HepG2 (cell line): ENCODE results near the gene CLCN2. TPM values are rescaled to one million over a fixed set of nuclear protein-coding genes. Genes with fewer than 3 reads are reported as not detected.

Experiments used
- ATF1 ChIP-seq: IDR thresholded peaks from 2 replicates; pipeline ENCODE4 v1.6.1; 2016; ENCODE audit warnings: mild to moderate bottlenecking, control low read depth
- GPN1 ChIP-seq: sonication (generic); formaldehyde crosslinking; IDR thresholded peaks from 2 replicates; pipeline ENCODE4 v1.5.1; 2020; ENCODE audit warnings: missing genetic modification reagents, borderline replicate concordance
- KDM6A ChIP-seq: IDR thresholded peaks from 2 replicates; pipeline ENCODE4 v1.6.1; 2016; ENCODE audit warnings: low read depth
- MTF1 ChIP-seq: sonication (generic); formaldehyde crosslinking; IDR thresholded peaks from 2 replicates; pipeline ENCODE4 v1.5.0; 2020; ENCODE audit warnings: missing genetic modification reagents
- RAD51 ChIP-seq: fragments of 450-650 bp; IDR thresholded peaks from 2 replicates; pipeline ENCODE4 v1.6.1; 2016; ENCODE audit warnings: borderline replicate concordance
- SALL2 ChIP-seq: sonication (generic); formaldehyde crosslinking; IDR thresholded peaks from 2 replicates; pipeline ENCODE4 v1.8.1; 2023; ENCODE audit warnings: mild to moderate bottlenecking, missing genetic modification reagents, inconsistent platforms
- ZNF232 ChIP-seq: sonication (generic); formaldehyde crosslinking; IDR thresholded peaks from 2 replicates; pipeline ENCODE4 v1.4.0; 2020; ENCODE audit warnings: missing genetic modification reagents, borderline replicate concordance
- ZNF235 ChIP-seq: sonication (generic); formaldehyde crosslinking; IDR thresholded peaks from 2 replicates; pipeline ENCODE4 v1.8.1; 2023; ENCODE audit warnings: mild to moderate bottlenecking, missing genetic modification reagents, borderline replicate concordance
- ZNF274 ChIP-seq: sonication (generic); formaldehyde crosslinking; IDR thresholded peaks from 2 replicates; pipeline ENCODE4 v1.5.1; 2020; ENCODE audit warnings: mild to moderate bottlenecking, missing genetic modification reagents
- ZNF746 ChIP-seq: sonication (generic); formaldehyde crosslinking; IDR thresholded peaks from 2 replicates; pipeline ENCODE4 v1.8.0; 2022; ENCODE audit warnings: mild to moderate bottlenecking, missing genetic modification reagents
- ZNF83 ChIP-seq: sonication (generic); formaldehyde crosslinking; IDR thresholded peaks from 2 replicates; pipeline ENCODE4 v1.4.0; 2020; ENCODE audit warnings: missing genetic modification reagents, mild to moderate bottlenecking, borderline replicate concordance
- polyA plus RNA-seq, 8 experiments: library from polyadenylated mRNA; depleted of rRNA in 3 of 8; stranded (reverse) in 7 of 8; unstranded in 1 of 8; fragments of >200 nt; fragmentation: Illumina TruSeq in 4 of 8; extraction: Trizol in 4 of 8; gene quantifications; 2 replicates each; pipeline versions ENCODE4 v1.2.1 to v1.2.3, GENCODE V29; 2011 to 2016; ENCODE audit warnings: low read depth in 4 of 8, missing spikeins in 1 of 8, mixed read lengths in 1 of 8; ENCODE audit not compliant: insufficient read depth in 1 of 8
- total RNA-seq, 5 experiments: library from RNA; depleted of rRNA; stranded (reverse); fragments of >200 nt; fragmentation: Illumina TruSeq; extraction: Trizol; gene quantifications; 2 replicates each; pipeline ENCODE4 v1.2.3, GENCODE V29; 2016; ENCODE audit warnings: low read depth in 1 of 5
- TF ChIP-seq, protein P1 (sequence below): sonication (generic); formaldehyde crosslinking; IDR thresholded peaks from 2 replicates; pipeline ENCODE4 v1.4.0; 2020; ENCODE audit warnings: missing genetic modification reagents, borderline replicate concordance
- TF ChIP-seq, protein P2 (sequence below): sonication (generic); formaldehyde crosslinking; IDR thresholded peaks from 2 replicates; pipeline ENCODE4 v1.5.0; 2020; ENCODE audit warnings: mild to moderate bottlenecking, missing genetic modification reagents, moderate library complexity
- TF ChIP-seq, protein P3 (sequence below): sonication (generic); formaldehyde crosslinking; IDR thresholded peaks from 2 replicates; pipeline ENCODE4 v1.4.0; 2020; ENCODE audit warnings: missing genetic modification reagents, mild to moderate bottlenecking, borderline replicate concordance
- TF ChIP-seq, protein P4 (sequence below), 2 experiments: sonication (generic) in 1 of 2; formaldehyde crosslinking in 1 of 2; IDR thresholded peaks; 2 replicates each; pipeline versions ENCODE4 v1.4.0 to v1.6.1; 2018 to 2020; ENCODE audit warnings: missing genetic modification reagents in 2 of 2, borderline replicate concordance in 1 of 2, low read depth in 1 of 2, mild to moderate bottlenecking in 1 of 2, missing biosample characterization in 1 of 2
- TF ChIP-seq, protein P5 (sequence below): sonication (generic); formaldehyde crosslinking; IDR thresholded peaks from 2 replicates; pipeline ENCODE4 v1.8.0; 2023; ENCODE audit warnings: mild to moderate bottlenecking, missing genetic modification reagents
- TF ChIP-seq, protein P6 (sequence below): sonication (generic); formaldehyde crosslinking; IDR thresholded peaks from 2 replicates; pipeline ENCODE4 v1.5.0; 2020; ENCODE audit warnings: missing genetic modification reagents, mild to moderate bottlenecking, borderline replicate concordance

Gene CLCN2
- total and polyA plus RNA-seq, 2 of the 13 experiments (the other 11 are each of a cell fraction or from before 2014, with no cell fraction given), result 11.4 to 13.5 TPM

DNA sequence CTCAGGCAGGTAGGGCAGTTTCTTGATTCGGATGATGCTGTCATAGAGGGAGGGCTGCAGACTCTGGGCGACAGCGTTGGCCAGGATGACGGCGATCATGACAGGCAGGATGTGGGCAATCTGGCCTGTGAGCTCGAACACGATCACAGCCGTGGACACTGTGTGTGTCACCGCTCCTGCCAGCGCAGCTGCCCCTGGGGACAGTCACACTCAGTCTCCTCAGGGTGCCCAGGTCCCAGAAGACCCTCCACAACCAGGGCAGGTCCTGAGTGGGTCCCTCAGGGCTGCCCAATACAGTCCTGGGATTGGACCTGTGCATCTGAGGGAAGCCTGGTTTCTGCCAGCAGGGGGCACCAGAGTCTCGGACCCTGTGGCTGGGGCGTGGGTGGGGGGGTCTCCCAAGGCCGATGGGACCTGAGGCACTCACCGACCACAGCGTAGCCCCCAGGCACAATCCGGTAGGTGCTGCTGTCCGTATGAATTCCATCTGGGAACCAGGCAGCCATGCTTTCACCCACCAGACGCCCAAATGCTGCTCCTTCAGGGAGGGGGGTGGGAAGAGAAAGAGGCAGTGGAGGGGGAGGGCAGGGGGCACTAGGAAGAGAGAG lies 7.2 kb downstream of the CLCN2 start (continued):
- TF ChIP-seq, protein P1, sequence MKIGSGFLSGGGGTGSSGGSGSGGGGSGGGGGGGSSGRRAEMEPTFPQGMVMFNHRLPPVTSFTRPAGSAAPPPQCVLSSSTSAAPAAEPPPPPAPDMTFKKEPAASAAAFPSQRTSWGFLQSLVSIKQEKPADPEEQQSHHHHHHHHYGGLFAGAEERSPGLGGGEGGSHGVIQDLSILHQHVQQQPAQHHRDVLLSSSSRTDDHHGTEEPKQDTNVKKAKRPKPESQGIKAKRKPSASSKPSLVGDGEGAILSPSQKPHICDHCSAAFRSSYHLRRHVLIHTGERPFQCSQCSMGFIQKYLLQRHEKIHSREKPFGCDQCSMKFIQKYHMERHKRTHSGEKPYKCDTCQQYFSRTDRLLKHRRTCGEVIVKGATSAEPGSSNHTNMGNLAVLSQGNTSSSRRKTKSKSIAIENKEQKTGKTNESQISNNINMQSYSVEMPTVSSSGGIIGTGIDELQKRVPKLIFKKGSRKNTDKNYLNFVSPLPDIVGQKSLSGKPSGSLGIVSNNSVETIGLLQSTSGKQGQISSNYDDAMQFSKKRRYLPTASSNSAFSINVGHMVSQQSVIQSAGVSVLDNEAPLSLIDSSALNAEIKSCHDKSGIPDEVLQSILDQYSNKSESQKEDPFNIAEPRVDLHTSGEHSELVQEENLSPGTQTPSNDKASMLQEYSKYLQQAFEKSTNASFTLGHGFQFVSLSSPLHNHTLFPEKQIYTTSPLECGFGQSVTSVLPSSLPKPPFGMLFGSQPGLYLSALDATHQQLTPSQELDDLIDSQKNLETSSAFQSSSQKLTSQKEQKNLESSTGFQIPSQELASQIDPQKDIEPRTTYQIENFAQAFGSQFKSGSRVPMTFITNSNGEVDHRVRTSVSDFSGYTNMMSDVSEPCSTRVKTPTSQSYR (CRISPR knock-in tag), result no peak
- TF ChIP-seq ZNF83 (no peak), ZNF746 (CRISPR knock-in tag) (no peak), ZNF232 (CRISPR knock-in tag) (no peak), MTF1 (CRISPR knock-in tag) (no peak), ZNF274 (CRISPR knock-in tag) (no peak), ATF1 (CRISPR knock-in tag) (no peak), SALL2 (CRISPR knock-in tag) (no peak), GPN1 (no peak), ZNF235 (CRISPR knock-in tag) (no peak), KDM6A (no peak), RAD51 (no peak)
- TF ChIP-seq, protein P2, sequence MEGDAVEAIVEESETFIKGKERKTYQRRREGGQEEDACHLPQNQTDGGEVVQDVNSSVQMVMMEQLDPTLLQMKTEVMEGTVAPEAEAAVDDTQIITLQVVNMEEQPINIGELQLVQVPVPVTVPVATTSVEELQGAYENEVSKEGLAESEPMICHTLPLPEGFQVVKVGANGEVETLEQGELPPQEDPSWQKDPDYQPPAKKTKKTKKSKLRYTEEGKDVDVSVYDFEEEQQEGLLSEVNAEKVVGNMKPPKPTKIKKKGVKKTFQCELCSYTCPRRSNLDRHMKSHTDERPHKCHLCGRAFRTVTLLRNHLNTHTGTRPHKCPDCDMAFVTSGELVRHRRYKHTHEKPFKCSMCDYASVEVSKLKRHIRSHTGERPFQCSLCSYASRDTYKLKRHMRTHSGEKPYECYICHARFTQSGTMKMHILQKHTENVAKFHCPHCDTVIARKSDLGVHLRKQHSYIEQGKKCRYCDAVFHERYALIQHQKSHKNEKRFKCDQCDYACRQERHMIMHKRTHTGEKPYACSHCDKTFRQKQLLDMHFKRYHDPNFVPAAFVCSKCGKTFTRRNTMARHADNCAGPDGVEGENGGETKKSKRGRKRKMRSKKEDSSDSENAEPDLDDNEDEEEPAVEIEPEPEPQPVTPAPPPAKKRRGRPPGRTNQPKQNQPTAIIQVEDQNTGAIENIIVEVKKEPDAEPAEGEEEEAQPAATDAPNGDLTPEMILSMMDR (CRISPR knock-in tag), result peak; percentile 85
- TF ChIP-seq, protein P3, sequence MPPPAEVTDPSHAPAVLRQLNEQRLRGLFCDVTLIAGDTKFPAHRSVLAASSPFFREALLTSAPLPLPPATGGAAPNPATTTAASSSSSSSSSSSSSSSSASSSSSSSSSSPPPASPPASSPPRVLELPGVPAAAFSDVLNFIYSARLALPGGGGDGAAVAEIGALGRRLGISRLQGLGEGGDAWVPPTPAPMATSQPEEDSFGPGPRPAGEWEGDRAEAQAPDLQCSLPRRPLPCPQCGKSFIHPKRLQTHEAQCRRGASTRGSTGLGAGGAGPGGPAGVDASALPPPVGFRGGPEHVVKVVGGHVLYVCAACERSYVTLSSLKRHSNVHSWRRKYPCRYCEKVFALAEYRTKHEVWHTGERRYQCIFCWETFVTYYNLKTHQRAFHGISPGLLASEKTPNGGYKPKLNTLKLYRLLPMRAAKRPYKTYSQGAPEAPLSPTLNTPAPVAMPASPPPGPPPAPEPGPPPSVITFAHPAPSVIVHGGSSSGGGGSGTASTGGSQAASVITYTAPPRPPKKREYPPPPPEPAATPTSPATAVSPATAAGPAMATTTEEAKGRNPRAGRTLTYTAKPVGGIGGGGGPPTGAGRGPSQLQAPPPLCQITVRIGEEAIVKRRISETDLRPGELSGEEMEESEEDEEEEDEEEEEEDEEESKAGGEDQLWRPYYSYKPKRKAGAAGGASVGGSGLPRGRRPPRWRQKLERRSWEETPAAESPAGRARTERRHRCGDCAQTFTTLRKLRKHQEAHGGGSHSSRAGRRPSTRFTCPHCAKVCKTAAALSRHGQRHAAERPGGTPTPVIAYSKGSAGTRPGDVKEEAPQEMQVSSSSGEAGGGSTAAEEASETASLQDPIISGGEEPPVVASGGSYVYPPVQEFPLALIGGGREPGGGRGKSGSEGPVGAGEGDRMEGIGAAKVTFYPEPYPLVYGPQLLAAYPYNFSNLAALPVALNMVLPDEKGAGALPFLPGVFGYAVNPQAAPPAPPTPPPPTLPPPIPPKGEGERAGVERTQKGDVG (CRISPR knock-in tag), result no peak
- TF ChIP-seq, protein P4, sequence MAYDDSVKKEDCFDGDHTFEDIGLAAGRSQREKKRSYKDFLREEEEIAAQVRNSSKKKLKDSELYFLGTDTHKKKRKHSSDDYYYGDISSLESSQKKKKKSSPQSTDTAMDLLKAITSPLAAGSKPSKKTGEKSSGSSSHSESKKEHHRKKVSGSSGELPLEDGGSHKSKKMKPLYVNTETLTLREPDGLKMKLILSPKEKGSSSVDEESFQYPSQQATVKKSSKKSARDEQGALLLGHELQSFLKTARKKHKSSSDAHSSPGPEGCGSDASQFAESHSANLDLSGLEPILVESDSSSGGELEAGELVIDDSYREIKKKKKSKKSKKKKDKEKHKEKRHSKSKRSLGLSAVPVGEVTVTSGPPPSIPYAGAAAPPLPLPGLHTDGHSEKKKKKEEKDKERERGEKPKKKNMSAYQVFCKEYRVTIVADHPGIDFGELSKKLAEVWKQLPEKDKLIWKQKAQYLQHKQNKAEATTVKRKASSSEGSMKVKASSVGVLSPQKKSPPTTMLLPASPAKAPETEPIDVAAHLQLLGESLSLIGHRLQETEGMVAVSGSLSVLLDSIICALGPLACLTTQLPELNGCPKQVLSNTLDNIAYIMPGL (CRISPR knock-in tag; IDR thresholded peaks at IDR 0.05; ENCODE audit: borderline replicate concordance in 1 of 2, low read depth in 1 of 2), result peak; percentile 34 to 52; a peak in 2 of 4 replicates
- TF ChIP-seq, protein P5, sequence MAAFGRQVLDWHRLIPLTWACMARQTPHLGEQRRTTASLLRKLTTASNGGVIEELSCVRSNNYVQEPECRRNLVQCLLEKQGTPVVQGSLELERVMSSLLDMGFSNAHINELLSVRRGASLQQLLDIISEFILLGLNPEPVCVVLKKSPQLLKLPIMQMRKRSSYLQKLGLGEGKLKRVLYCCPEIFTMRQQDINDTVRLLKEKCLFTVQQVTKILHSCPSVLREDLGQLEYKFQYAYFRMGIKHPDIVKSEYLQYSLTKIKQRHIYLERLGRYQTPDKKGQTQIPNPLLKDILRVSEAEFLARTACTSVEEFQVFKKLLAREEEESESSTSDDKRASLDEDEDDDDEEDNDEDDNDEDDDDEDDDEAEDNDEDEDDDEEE (CRISPR knock-in tag), result no peak
- TF ChIP-seq, protein P6, sequence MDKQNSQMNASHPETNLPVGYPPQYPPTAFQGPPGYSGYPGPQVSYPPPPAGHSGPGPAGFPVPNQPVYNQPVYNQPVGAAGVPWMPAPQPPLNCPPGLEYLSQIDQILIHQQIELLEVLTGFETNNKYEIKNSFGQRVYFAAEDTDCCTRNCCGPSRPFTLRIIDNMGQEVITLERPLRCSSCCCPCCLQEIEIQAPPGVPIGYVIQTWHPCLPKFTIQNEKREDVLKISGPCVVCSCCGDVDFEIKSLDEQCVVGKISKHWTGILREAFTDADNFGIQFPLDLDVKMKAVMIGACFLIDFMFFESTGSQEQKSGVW (CRISPR knock-in tag), result no peak
